Neural cell (in vitro differentiated cells): Measurements from ENCODE around the gene MAT2A. TPM values are rescaled to one million over a fixed set of nuclear protein-coding genes. Genes with fewer than 3 reads are reported as not detected.

Experiments
- H2AFZ ChIP-seq: fragments of 200-600, 300-800 bp; sonication (generic), shearing (Covaris generic); 2 replicates; pipeline ENCODE4 v1.6.0; 2014; ENCODE audit warnings: low read depth, mild to moderate bottlenecking, antibody characterized with exemption, low read length, moderate library complexity
- H3F3A ChIP-seq: fragments of 200-600 bp; shearing (Covaris generic); 2 replicates; pipeline ENCODE4 v1.6.1; 2016; ENCODE audit warnings: mild to moderate bottlenecking, moderate library complexity, mixed read lengths, antibody characterized with exemption, low read length; ENCODE audit not compliant: insufficient read depth, poor library complexity, severe bottlenecking
- H3K27ac ChIP-seq: fragments of 200-600, 300-800 bp; sonication (generic), shearing (Covaris generic); 2 replicates; pipeline ENCODE4 v1.5.1; 2014; ENCODE audit warnings: mild to moderate bottlenecking, low read length, moderate library complexity
- H3K27me3 ChIP-seq: fragments of 300-800, 200-600 bp; sonication (generic), shearing (Covaris generic); 2 replicates; pipeline ENCODE4 v1.6.0; 2014; ENCODE audit warnings: mild to moderate bottlenecking, low read depth, low read length, moderate library complexity; ENCODE audit not compliant: insufficient read depth
- H3K36me3 ChIP-seq: fragments of 300-800, 200-600 bp; sonication (generic), shearing (Covaris generic); 2 replicates; pipeline ENCODE4 v1.5.1; 2014; ENCODE audit warnings: mild to moderate bottlenecking, antibody characterized with exemption, low read length, moderate library complexity; ENCODE audit not compliant: insufficient read depth
- H3K4me2 ChIP-seq: fragments of 300-800, 200-600 bp; sonication (generic), shearing (Covaris generic); 2 replicates; pipeline ENCODE4 v1.6.0; 2014; ENCODE audit warnings: mild to moderate bottlenecking, low read length
- H3K4me3 ChIP-seq: fragments of 300-800, 200-600 bp; sonication (generic), shearing (Covaris generic); 2 replicates; pipeline ENCODE4 v1.5.1; 2014; ENCODE audit warnings: mild to moderate bottlenecking, low read length, moderate library complexity
- H3K79me2 ChIP-seq: fragments of 200-600 bp; shearing (Covaris generic); replicated peaks from 2 replicates; pipeline ENCODE4 v1.6.0; 2014; ENCODE audit warnings: mild to moderate bottlenecking, low read length, moderate library complexity; ENCODE audit not compliant: insufficient read depth
- H3K9ac ChIP-seq: fragments of 300-800, 200-600 bp; sonication (generic), shearing (Covaris generic); 2 replicates; pipeline ENCODE4 v1.6.1; 2016; ENCODE audit warnings: mild to moderate bottlenecking, low read length, mixed read lengths
- H3K9me2 ChIP-seq: fragments of 200-600 bp; shearing (Covaris generic); 2 replicates; pipeline ENCODE4 v1.6.1; 2016; ENCODE audit warnings: mild to moderate bottlenecking, low read length, mixed read lengths; ENCODE audit not compliant: insufficient read depth
- H3K9me3 ChIP-seq: fragments of 200-600, 300-800 bp; sonication (generic), shearing (Covaris generic); 2 replicates; pipeline ENCODE4 v1.6.1; 2016; ENCODE audit warnings: mild to moderate bottlenecking, mixed run types, low read length, moderate library complexity, mixed read lengths
- H4K20me1 ChIP-seq: fragments of 200-600 bp; shearing (Covaris generic); 2 replicates; pipeline ENCODE4 v1.6.1; 2016; ENCODE audit warnings: mild to moderate bottlenecking, mixed run types; ENCODE audit not compliant: insufficient read depth
- CTCF ChIP-seq: fragments of 450-650 bp; IDR thresholded peaks from 2 replicates; pipeline ENCODE4 v1.5.1; 2014; ENCODE audit warnings: antibody characterized with exemption, mild to moderate bottlenecking, moderate library complexity; ENCODE audit not compliant: poor library complexity, severe bottlenecking
- EP300 ChIP-seq: fragments of 450-650 bp; conservative IDR thresholded peaks from 2 replicates; pipeline ENCODE4 v1.6.1; 2014; ENCODE audit warnings: antibody characterized with exemption, mild to moderate bottlenecking, moderate library complexity; ENCODE audit not compliant: poor library complexity, severe bottlenecking
- POLR2AphosphoS5 ChIP-seq: IDR thresholded peaks from 2 replicates; pipeline ENCODE4 v1.6.1; 2012
- RAD21 ChIP-seq: fragments of 450-650 bp; conservative IDR thresholded peaks from 2 replicates; pipeline ENCODE4 v1.6.1; 2014; ENCODE audit warnings: antibody characterized with exemption, mild to moderate bottlenecking, moderate library complexity
- REST ChIP-seq: IDR thresholded peaks from 2 replicates; pipeline ENCODE4 v1.6.1; 2012; ENCODE audit warnings: borderline replicate concordance
- SMC3 ChIP-seq: fragments of 450-650 bp; conservative IDR thresholded peaks from 2 replicates; pipeline ENCODE4 v1.6.1; 2014; ENCODE audit warnings: antibody characterized with exemption, mild to moderate bottlenecking, moderate library complexity; ENCODE audit not compliant: poor library complexity
- polyA plus RNA-seq: library from polyadenylated mRNA; depleted of rRNA; stranded (reverse); fragments of >200 nt; gene quantifications from 2 replicates; pipeline ENCODE4 v1.2.3, GENCODE V29; 2014

The MAT2A gene
- polyA plus RNA-seq, 1 donor from 2014 or later: 230 TPM

GRCh38 chr2:85496436-85496835 is 42.5 kb upstream of the MAT2A start:
- Histone ChIP-seq H3K36me3 (no peaks in the 10 kb centered on the region), H3K9me3 (no peaks in the 10 kb centered on the region), H3K4me3 (no peak overlapping the region), H3K27me3 (no peaks in the 10 kb centered on the region), H4K20me1 (no peaks in the 10 kb centered on the region), H3K9me2 (no peaks in the 10 kb centered on the region), H2AFZ (no peak overlapping the region), H3F3A (no peaks in the 10 kb centered on the region), H3K9ac (no peak overlapping the region), H3K4me2 (no peak overlapping the region), H3K27ac (no peak overlapping the region), H3K79me2 (no peaks in the 10 kb centered on the region)
- TF ChIP-seq SMC3 (no peak), REST (no peak), RAD21 (no peak), EP300 (no peak), CTCF (no peak), POLR2AphosphoS5 (no peak)

GRCh38 chr2:85497944-85498630 is 40.9 kb upstream of the MAT2A start:
- no peaks in the 10 kb centered on the region for H3F3A ChIP-seq
- no peaks in the 10 kb centered on the region for H3K27me3 ChIP-seq
- no peak overlapping the region for H2AFZ ChIP-seq
- H3K9me3 ChIP-seq: no peaks in the 10 kb centered on the region
- H3K9ac ChIP-seq: no peak overlapping the region
- H4K20me1 ChIP-seq: no peaks in the 10 kb centered on the region
- TF ChIP-seq POLR2AphosphoS5 (no peak), EP300 (no peak), CTCF (no peak)
- H3K9me2 ChIP-seq: no peaks in the 10 kb centered on the region
- no peak overlapping the region for H3K4me2 ChIP-seq
- no peak overlapping the region for H3K27ac ChIP-seq
- H3K4me3 ChIP-seq: no peak overlapping the region
- no peaks in the 10 kb centered on the region for H3K36me3 ChIP-seq
- H3K79me2 ChIP-seq: no peaks in the 10 kb centered on the region
